Activated effector memory CD4-positive, alpha-beta T cell treated with anti-CD3 and anti-CD28 coated beads, Interleukin-2, amount 50 U/mL, for 16 hours (primary cell): Measurements from ENCODE around the gene KRTAP3-2.

Experiments used
- DNase-seq: peaks from one replicate; pipeline ENCODE4 v3.0.0-alpha.2; 2020

Gene KRTAP3-2

DNA sequence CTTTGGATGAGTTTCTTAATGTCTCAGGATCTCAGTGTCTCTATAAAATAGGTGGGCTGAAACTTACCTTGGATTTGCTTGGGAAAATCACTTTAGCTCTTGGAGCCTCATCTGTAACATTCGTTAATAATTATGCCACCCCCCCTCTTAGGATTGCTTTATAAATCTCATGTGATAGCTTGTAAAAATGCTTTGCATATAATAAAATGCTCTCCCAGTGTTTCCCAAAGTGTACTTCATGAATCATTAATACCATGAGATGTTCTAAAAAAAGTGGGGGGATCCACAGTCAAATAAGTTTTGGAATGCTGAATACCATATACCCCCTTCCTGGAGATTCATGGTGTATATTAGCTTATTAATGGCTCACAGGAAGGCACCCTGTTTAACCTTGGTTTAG, 38.1 kb downstream of the KRTAP3-2 start:
- DNase-seq, result no peak

DNA sequence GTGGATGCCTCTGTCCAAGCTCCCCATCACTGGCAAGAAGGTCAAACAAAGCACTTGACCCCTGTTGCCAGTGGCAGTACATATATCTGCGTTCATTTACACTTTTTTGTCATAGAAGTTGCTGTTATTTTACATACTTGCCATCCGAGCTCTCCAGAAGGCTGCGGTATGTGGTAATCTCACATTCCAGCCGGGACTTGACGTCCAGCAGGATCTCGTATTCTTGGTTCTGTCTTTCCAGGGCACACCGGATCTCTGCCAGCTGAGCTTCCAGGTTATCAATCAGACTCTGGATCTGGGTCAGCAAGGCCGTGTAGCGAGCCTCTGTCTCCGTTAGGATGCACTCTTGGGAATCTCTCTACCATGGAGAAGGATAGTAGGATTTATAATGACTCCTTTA, 39.6 kb downstream of the KRTAP3-2 start:
- no peak for DNase-seq

GRCh38 chr17:40958086-40958953, 41.4 kb downstream of the KRTAP3-2 start:
- DNase-seq, result no peak

GRCh38 chr17:40956401-40957254, 43.1 kb downstream of the KRTAP3-2 start:
- no peak for DNase-seq

DNA sequence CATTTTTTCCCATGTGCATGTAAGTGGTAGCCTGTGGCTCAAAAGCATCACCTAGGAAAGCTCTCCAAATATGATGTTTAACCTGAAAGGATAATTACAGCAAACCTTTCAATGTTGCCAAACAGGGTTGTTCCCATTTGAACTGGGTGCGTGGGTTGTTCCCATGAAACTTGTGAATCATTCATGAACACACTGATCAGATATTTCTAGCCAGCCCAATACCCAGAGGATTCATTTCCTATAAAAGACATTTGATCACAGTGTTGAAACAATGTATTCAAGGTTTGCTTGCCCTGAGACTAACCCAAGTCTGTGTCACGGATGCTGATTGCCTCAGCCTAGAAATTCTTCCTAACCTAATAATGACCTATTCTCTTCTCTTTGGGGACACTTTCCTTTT, 45.8 kb downstream of the KRTAP3-2 start:
- DNase-seq, result no peak

GRCh38 chr17:40952661-40953060, 47.0 kb downstream of the KRTAP3-2 start:
- no peak for DNase-seq

DNA sequence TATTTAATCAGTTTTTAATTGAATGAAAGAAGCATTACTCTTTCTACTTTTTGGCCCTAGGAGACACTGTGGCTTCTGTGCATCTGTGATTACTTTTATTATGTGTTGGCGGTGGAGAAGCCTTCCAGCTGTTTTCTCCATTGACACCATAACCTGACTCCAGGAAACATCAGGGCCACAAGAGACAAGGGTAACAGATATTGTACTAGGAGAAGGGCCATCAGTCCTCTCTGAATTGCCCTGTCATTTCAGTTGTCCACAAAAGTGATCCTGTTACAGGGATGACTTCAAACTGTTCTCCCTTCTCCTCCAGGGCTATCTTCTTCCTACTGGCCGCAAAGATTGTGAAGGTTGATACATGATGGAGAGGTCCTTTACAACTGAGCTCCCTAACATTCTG, 47.6 kb downstream of the KRTAP3-2 start:
- no peak for DNase-seq

GRCh38 chr17:40951011-40951622, 48.6 kb downstream of the KRTAP3-2 start:
- DNase-seq, result no peak

GRCh38 chr17:40950176-40950575, 49.5 kb downstream of the KRTAP3-2 start:
- DNase-seq, result no peak

- no peak for DNase-seq
Observed at GRCh38 chr17:40949418-40949817, 50.3 kb downstream of the KRTAP3-2 start.
